Measurements from ENCODE around the gene MNDA.
"Not testable (repeated sequence)": the region's sequence is repeated elsewhere in the genome, so short reads cannot be mapped to it uniquely, and the experiment has no call there.

MNDA gene

GRCh38 chr1:158839566-158839965, 8.4 kb downstream of the MNDA start:
- no peak for DNase-seq

DNA sequence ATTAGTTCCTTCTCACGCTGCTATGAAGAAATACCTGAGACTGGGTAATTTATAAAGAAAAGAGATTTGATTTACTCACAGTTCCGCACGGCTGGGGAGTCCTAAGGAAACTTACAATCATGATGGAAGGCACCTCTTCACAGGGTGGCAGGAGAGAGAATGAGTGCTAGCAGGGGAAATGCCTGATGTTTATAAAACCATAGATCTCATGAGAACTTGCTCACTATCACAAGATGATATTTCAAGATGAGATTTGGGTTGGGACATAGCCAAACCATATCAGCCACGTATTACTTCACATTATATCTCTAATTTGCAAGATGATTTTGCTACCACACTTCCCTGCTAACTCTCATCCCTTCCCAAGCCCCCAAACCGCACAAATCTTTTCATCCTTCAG, 9.1 kb downstream of the MNDA start:
- no peak for DNase-seq

GRCh38 chr1:158864595-158864994, 33.4 kb downstream of the MNDA start:
- DNase-seq = no peak

DNA sequence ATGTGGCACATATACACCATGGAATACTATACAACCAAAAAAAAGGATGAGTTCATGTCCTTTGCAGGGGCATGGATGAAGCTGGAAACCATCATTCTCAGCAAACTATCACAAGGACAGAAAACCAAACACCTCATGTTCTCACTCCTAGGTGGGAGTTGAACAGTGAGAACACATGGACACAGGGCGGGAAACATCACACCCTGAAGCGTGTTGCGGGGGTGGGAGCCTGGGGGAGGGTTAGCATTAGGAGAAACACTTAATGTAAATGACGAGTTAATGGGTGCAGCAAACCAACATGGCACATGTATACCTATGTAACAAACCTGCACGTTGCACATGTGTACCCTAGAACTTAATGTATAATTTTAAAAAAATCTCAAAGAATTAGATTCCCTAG, 39.3 kb downstream of the MNDA start:
- not testable (repeated sequence) for DNase-seq

DNA sequence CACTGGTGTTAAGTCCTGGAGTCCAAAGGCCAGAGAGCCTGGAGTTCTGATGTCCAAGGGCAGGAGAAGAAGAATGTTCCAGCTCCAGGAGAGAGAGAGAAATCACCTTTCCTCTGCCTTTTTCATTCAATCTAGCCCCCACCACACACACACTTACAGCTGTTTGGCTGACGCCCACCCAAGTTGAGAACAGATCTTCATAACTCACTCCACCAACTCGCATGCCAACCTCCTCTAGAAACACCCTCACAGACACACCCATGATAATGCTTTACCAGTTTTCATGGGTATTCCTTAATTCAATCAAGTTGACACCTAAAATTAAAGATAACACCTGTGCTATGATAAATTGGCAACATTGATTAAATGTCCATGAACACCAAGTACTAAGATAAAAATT, 42.0 kb downstream of the MNDA start:
- DNase-seq = no peak

- DNase-seq = no peak
Measured at GRCh38 chr1:158893654-158894053, 62.5 kb downstream of the MNDA start.

- no peak for DNase-seq
Measured at GRCh38 chr1:158898722-158899121, 67.6 kb downstream of the MNDA start.

All from NCI-H1417 treated with DMSO at 0.1 percent for 48 hours (cell line).